Ascending aorta (tissue), 2 donors: ENCODE measurements around the gene ARHGAP19. TPM values are rescaled to one million over a fixed set of nuclear protein-coding genes. Genes with fewer than 3 reads are reported as not detected.

ENCODE experiments used
- DNase-seq, 2 donors: peaks; one replicate each; pipeline ENCODE4 v3.0.0-alpha.2; 2019; ENCODE audit warnings: low spot score in 2 of 2
- H3K27ac ChIP-seq, 2 donors: fragments of 200-600 bp; sonication (generic); one replicate each; pipeline ENCODE4 v1.5.1; 2016 to 2017; ENCODE audit warnings: mild to moderate bottlenecking in 1 of 2
- H3K27me3 ChIP-seq: fragments of 200-600 bp; sonication (generic); one replicate; pipeline ENCODE4 v1.5.1; 2017
- H3K36me3 ChIP-seq, 2 donors: fragments of 200-600 bp; sonication (generic); one replicate each; pipeline ENCODE4 v1.5.1; 2016
- H3K4me1 ChIP-seq, 2 donors: fragments of 200-600 bp; sonication (generic); one replicate each; pipeline ENCODE4 v1.5.1; 2016 to 2017; ENCODE audit warnings: mild to moderate bottlenecking in 1 of 2
- H3K4me3 ChIP-seq, 2 donors: fragments of 200-600 bp; sonication (generic); one replicate each; pipeline ENCODE4 v1.5.1; 2016 to 2017; ENCODE audit warnings: mild to moderate bottlenecking in 1 of 2
- H3K9me3 ChIP-seq, 2 donors: fragments of 200-600 bp; sonication (generic); one replicate each; pipeline ENCODE4 v1.5.1; 2016
- intact Hi-C: fragments of 100-400 bp; cut with DNase I; formaldehyde crosslinking; loops from one replicate; pipeline ENCODE4 v1.15.1; 2023
- total RNA-seq: library from RNA; depleted of rRNA; stranded (reverse); fragments of >200 nt; gene quantifications from one replicate; pipeline ENCODE4 v1.1.0, GENCODE V29; 2016
- TF ChIP-seq, protein P1 (sequence below), 3 experiments: fragments of 200-600 bp in 2 of 3; fragments of 450-650 bp in 1 of 3; sonication (generic) in 2 of 3; IDR thresholded peaks; one replicate each; pipeline ENCODE4 v1.5.1; 2016 to 2019; ENCODE audit warnings: antibody characterized with exemption in 3 of 3, mild to moderate bottlenecking in 1 of 3, moderate library complexity in 1 of 3

Gene ARHGAP19
- total RNA-seq, 1 donor from 2014 or later, result 4.5 TPM

DNA sequence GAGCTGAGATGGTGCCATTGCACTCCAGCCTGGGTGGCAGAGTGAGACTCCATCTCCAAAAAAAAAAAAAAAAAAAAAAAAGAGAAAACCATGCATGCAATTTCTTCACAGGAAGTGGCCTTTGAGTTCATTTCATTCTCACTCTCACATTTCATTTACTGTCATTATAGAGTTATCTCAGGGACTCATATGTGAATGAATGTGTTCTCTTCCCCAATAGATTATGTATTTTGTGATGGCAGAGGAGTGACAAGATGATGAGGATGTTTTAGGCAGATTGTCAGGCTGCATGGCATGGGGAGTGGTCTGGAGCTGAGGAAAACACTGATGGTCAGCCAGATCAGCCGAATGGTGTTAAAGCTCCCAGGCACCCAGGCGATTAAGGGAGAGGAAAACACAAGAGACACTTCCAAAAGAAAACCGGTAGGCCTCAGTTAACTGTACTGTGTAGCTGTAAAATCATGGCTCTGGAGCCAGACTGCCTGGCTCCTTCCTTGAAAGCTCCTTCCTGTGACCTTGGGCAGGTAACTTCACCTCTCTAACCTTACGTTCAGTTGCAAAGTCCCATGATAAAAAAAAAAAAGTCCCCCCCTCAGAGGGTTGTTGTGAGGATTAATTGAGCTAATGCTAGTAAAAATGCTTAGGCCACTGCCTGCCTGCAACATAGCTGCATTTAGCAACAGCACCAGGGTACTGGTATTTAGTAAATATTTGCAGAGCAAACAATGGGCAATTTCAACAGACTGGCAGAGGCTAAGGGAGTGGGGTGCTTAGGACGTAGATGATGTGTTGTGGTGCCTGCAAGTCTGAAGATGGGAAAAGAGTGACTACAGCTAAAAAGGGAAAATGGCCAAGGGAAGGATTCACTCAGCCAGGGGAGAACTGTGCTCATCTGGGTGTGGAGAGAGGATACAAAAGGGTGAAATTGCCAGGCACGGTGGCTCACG, 35.2 kb upstream of the ARHGAP19 start:
- TF ChIP-seq, protein P1, sequence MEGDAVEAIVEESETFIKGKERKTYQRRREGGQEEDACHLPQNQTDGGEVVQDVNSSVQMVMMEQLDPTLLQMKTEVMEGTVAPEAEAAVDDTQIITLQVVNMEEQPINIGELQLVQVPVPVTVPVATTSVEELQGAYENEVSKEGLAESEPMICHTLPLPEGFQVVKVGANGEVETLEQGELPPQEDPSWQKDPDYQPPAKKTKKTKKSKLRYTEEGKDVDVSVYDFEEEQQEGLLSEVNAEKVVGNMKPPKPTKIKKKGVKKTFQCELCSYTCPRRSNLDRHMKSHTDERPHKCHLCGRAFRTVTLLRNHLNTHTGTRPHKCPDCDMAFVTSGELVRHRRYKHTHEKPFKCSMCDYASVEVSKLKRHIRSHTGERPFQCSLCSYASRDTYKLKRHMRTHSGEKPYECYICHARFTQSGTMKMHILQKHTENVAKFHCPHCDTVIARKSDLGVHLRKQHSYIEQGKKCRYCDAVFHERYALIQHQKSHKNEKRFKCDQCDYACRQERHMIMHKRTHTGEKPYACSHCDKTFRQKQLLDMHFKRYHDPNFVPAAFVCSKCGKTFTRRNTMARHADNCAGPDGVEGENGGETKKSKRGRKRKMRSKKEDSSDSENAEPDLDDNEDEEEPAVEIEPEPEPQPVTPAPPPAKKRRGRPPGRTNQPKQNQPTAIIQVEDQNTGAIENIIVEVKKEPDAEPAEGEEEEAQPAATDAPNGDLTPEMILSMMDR (IDR thresholded peaks at IDR 0.05), result no peak
- no peak overlapping the region for H3K27ac ChIP-seq
- peaks cover 6 to 14% of the 10 kb centered on the region in 2 donors for H3K4me1 ChIP-seq
- no peaks in the 10 kb centered on the region for H3K27me3 ChIP-seq
- no peak overlapping the region for H3K4me3 ChIP-seq
- peaks cover 7 to 15% of the 10 kb centered on the region in 2 donors for H3K36me3 ChIP-seq
- no peaks in the 10 kb centered on the region for H3K9me3 ChIP-seq
- intact Hi-C loops, result no loop called here
- DNase-seq, result no peak

DNA sequence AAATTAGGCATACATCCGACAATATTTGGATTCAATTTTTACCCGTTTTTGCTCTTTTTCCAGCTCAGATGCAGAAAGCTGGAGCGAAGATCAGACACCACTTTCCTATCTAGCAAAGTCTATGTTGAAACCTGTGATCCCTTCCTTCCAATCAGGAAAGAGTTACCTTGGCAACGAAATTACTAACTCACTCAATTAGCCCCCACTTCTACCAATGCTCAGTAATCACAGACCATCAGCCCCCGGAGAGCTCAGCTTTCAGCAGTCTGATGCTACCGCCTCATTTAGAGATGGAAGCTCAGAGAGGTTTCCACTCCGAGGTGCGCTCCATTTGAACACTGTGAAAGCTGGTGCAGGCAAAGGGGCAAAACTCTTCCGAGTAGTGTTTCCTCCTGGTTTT, 33.3 kb upstream of the ARHGAP19 start:
- no peaks in the 10 kb centered on the region for H3K27me3 ChIP-seq
- no peak overlapping the region for H3K4me3 ChIP-seq
- peaks cover 1 to 3% of the 10 kb centered on the region in 2 donors for H3K4me1 ChIP-seq

DNA sequence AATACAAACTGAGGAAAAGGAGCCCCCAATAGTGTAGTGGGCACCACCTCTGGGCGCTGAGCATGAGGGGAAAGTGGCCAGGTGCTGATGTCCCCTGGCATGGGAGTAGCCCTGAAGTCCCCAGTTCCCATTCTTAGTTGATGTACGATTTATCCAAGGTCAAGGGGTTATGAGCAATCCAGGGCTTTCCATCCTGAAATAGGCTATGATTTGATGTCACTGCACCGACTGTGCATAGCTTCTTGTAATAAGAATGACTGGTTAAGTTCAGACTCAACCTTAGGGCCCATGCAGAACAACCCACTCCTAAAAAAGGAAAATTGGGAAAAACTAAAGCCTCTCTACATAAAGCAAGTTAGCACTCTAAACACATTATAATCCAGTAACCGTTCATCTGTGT, 31.1 kb upstream of the ARHGAP19 start:
- H3K4me3 ChIP-seq, result no peak overlapping the region
- no peak for DNase-seq
- no peak overlapping the region for H3K27ac ChIP-seq
- no peaks in the 10 kb centered on the region for H3K9me3 ChIP-seq
- intact Hi-C loops, result no loop called here
- H3K36me3 ChIP-seq, result peaks cover under 1% of the 10 kb centered on the region in 2 donors
- TF ChIP-seq, protein P1 (IDR thresholded peaks at IDR 0.05), result no peak
- H3K4me1 ChIP-seq, result peaks cover 4 to 6% of the 10 kb centered on the region in 2 donors
- no peaks in the 10 kb centered on the region for H3K27me3 ChIP-seq

More for the DNA sequence above, 33.3 kb upstream of the ARHGAP19 start:
- peaks cover 3 to 15% of the 10 kb centered on the region in 2 donors for H3K36me3 ChIP-seq
- no peak overlapping the region for H3K27ac ChIP-seq
- H3K9me3 ChIP-seq, result no peaks in the 10 kb centered on the region
- intact Hi-C loops, result no loop called here
- TF ChIP-seq, protein P1 (IDR thresholded peaks at IDR 0.05), result no peak
- DNase-seq, result no peak

DNA sequence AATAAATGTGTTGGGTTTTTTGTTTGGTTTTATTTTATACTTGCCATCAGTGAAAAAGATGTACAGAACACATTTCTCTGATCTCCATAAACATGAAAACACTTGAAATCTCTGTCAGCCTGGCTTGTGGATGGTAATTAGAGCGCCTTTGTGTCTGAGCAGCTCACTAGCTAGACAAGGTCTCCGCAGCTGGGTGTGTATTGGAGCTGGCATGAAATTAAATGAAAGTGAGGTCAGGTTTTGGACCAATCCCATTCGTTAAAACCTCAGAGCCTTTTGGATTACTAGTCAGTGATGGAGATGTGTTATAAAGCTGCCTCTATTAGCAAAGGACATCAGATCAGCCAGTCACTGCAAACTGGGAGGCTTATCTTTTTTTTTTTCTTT, 29.4 kb upstream of the ARHGAP19 start:
- Histone ChIP-seq H3K9me3 (no peaks in the 10 kb centered on the region), H3K4me3 (peak overlapping the region in 1 of 2 donors; percentile 85), H3K27ac (no peak overlapping the region), H3K4me1 (peaks cover 4 to 8% of the 10 kb centered on the region in 2 donors), H3K36me3 (no peaks in the 10 kb centered on the region), H3K27me3 (no peaks in the 10 kb centered on the region)
- TF ChIP-seq, protein P1 (IDR thresholded peaks at IDR 0.05), result no peak
- intact Hi-C loops, result no loop called here
- DNase-seq, result no peak

DNA sequence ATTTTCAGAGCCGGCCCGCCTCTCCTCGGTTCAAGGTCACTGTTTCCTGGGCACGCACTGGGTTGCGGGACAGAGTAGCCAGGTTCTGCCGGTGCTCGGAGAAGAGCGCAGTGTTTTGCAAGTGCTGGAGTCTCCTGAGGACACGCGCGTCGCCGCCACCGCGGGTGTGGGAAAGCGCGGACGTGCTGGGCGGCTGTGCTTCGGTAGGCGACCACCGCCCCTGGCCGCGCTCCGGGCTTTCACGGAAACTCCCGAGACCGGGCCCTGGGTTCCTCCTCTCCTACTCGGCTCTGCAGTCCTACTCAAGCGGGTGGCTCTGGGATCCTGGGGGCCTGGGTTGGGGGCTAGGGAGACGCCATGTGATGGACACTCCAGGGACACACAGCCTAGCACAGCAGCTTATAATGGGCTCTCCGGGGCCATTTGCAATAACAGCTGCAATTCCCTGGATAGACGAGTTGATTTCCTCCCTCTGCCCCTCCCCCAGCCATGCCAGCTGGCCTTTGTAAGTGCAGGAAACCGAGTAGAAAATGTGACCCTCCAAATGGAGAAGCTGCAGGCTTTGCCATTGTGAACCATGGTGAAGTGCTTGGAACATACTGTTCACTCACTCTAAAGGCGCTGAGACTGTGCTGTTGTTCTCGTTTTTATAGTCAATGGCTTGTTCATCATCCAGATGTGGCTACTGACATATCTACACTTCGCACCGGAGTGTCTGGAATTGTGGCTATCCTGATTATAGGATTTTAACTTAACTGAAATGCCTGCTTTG, 28.8 kb upstream of the ARHGAP19 start:
- peak in 1 of 2 donors; percentile 68 for DNase-seq
- Histone ChIP-seq H3K4me1 (peaks cover 4 to 8% of the 10 kb centered on the region in 2 donors), H3K36me3 (no peaks in the 10 kb centered on the region), H3K4me3 (peak overlapping the region; percentile 85 to 95), H3K9me3 (no peaks in the 10 kb centered on the region), H3K27me3 (no peaks in the 10 kb centered on the region), H3K27ac (no peak overlapping the region)
- TF ChIP-seq, protein P1 (IDR thresholded peaks at IDR 0.05), result no peak
- intact Hi-C loops, result no loop called here
